Middle frontal gyrus (tissue), 1 donor: ENCODE data around the gene TMCO1.
"Not testable (repeated sequence)": the region's sequence is repeated elsewhere in the genome, so short reads cannot be mapped to it uniquely, and the experiment has no call there.

Experiments used
- DNase-seq: peaks from one replicate; pipeline ENCODE4 v3.0.0-alpha.2; 2015; ENCODE audit warnings: low spot score; ENCODE audit errors: extremely low spot score

Gene TMCO1

GRCh38 chr1:165747632-165748447 lies 20.8 kb downstream of the TMCO1 start:
- no peak for DNase-seq

- not testable (repeated sequence) for DNase-seq
These were observed 23.8 kb downstream of the TMCO1 start for GRCh38 chr1:165744913-165745312.

- no peak for DNase-seq
These were observed 26.5 kb downstream of the TMCO1 start for GRCh38 chr1:165742194-165742593.

GRCh38 chr1:165738794-165739193 lies 29.9 kb downstream of the TMCO1 start:
- no peak for DNase-seq

- DNase-seq, result no peak
These were observed 31.5 kb downstream of the TMCO1 start for GRCh38 chr1:165737196-165737595.

- DNase-seq, result no peak
These were observed 33.8 kb downstream of the TMCO1 start for GRCh38 chr1:165734906-165735305.

GRCh38 chr1:165726841-165727240 lies 41.8 kb downstream of the TMCO1 start:
- no peak for DNase-seq

GRCh38 chr1:165726169-165726568 lies 42.5 kb downstream of the TMCO1 start:
- no peak for DNase-seq

- no peak for DNase-seq
These were observed 50.7 kb downstream of the TMCO1 start for GRCh38 chr1:165717918-165718515.

- DNase-seq, result not testable (repeated sequence)
These were observed 52.2 kb downstream of the TMCO1 start for GRCh38 chr1:165716265-165717051.

GRCh38 chr1:165712764-165713163 lies 55.9 kb downstream of the TMCO1 start:
- DNase-seq, result no peak

GRCh38 chr1:165707984-165708706 lies 60.5 kb downstream of the TMCO1 start:
- DNase-seq, result no peak

GRCh38 chr1:165703648-165704047 lies 65.0 kb downstream of the TMCO1 start:
- DNase-seq, result no peak

- not testable (repeated sequence) for DNase-seq
These were observed 66.7 kb downstream of the TMCO1 start for GRCh38 chr1:165701922-165702321.

GRCh38 chr1:165699577-165699976 lies 69.1 kb downstream of the TMCO1 start:
- DNase-seq, result no peak

GRCh38 chr1:165698761-165699052 lies 70.0 kb downstream of the TMCO1 start:
- no peak for DNase-seq

- DNase-seq, result peak; percentile 79
These were observed 70.5 kb downstream of the TMCO1 start, which contains the start of gene ALDH9A1 for GRCh38 chr1:165697881-165698760. ALDH9A1 (minus strand) TSS chr1:165698562; CDS start chr1:165698558, 4 bp downstream.

GRCh38 chr1:165697491-165697880 lies 71.2 kb downstream of the TMCO1 start:
- DNase-seq, result no peak

- peak; percentile 28 for DNase-seq
These were observed 72.0 kb downstream of the TMCO1 start for GRCh38 chr1:165696625-165697100.

- DNase-seq, result no peak
These were observed 73.6 kb downstream of the TMCO1 start for GRCh38 chr1:165695031-165695430.
